Heart left ventricle (tissue), 16 donors: ENCODE measurements around the gene KLHL18. TPM values are rescaled to one million over a fixed set of nuclear protein-coding genes. Genes with fewer than 3 reads are reported as not detected.
"Not testable (repeated sequence)": the region's sequence is repeated elsewhere in the genome, so short reads cannot be mapped to it uniquely, and the experiment has no call there.

Source experiments
- ATAC-seq, 4 donors: fragments of 200-7000 bp; cut with Tn5 transposase; one replicate each; pipeline ENCODE4 v1.9.1; 2020 to 2022; ENCODE audit warnings: moderate library complexity in 4 of 4, mild to moderate bottlenecking in 3 of 4, moderate number of reproducible peaks in 1 of 4
- DNase-seq, 5 donors: peaks; one replicate each; pipeline ENCODE4 v3.0.0-alpha.2; 2020
- H3K27ac ChIP-seq, 12 donors: fragments of 200-600 bp; sonication (generic) in 4 of 12; one replicate each; pipeline versions ENCODE4 v1.5.0 to v1.8.0; 2016 to 2022; ENCODE audit warnings: mild to moderate bottlenecking in 2 of 12
- H3K27me3 ChIP-seq, 9 donors: fragments of 200-600 bp; sonication (generic) in 2 of 9; one replicate each; pipeline versions ENCODE4 v1.5.1 to v1.8.0; 2016 to 2022; ENCODE audit warnings: mild to moderate bottlenecking in 3 of 9
- H3K36me3 ChIP-seq, 9 donors: fragments of 200-600 bp; sonication (generic) in 2 of 9; one replicate each; pipeline versions ENCODE4 v1.5.0 to v1.8.0; 2018 to 2022; ENCODE audit warnings: mild to moderate bottlenecking in 2 of 9
- H3K4me1 ChIP-seq, 12 donors: fragments of 200-600 bp; sonication (generic) in 4 of 12; one replicate each; pipeline versions ENCODE4 v1.5.0 to v1.8.0; 2016 to 2022; ENCODE audit warnings: mild to moderate bottlenecking in 3 of 12
- H3K4me3 ChIP-seq, 12 donors: fragments of 200-600 bp; sonication (generic) in 4 of 12; one replicate each; pipeline versions ENCODE4 v1.5.0 to v1.8.0; 2017 to 2022; ENCODE audit warnings: mild to moderate bottlenecking in 9 of 12, moderate library complexity in 4 of 12
- H3K9me3 ChIP-seq, 12 donors: fragments of 200-600 bp; sonication (generic) in 4 of 12; one replicate each; pipeline versions ENCODE4 v1.5.0 to v1.8.0; 2016 to 2022; ENCODE audit warnings: mild to moderate bottlenecking in 1 of 12
- CTCF ChIP-seq, 12 donors: fragments of 200-600 bp; sonication (generic) in 4 of 12; IDR thresholded peaks; one replicate each; pipeline versions ENCODE4 v1.5.0 to v1.8.0; 2018 to 2022; ENCODE audit warnings: antibody characterized with exemption in 12 of 12, mild to moderate bottlenecking in 5 of 12
- POLR2A ChIP-seq, 2 donors: fragments of 450-650 bp; IDR thresholded peaks; one replicate each; pipeline ENCODE4 v1.6.1; 2017; ENCODE audit warnings: antibody characterized with exemption in 2 of 2, mild to moderate bottlenecking in 2 of 2, moderate library complexity in 2 of 2
- WGBS, 4 donors: extraction: QIAGEN DNeasy Blood & Tissue Kit in 2 of 4; methylation state at CpG; one replicate each; pipeline versions ENCODE4 v1.1.5 to v1.1.7; 2013 to 2018; 5-methylcytosine and 5-hydroxymethylcytosine counted together
- intact Hi-C, 10 donors: fragments of 100-400 bp; cut with DNase I; formaldehyde crosslinking; loops; one replicate each; pipeline versions ENCODE4 v1.11.1 to v1.14.2; 2022
- polyA plus RNA-seq, 2 donors: library from polyadenylated mRNA; stranded (reverse); fragments of 200-250 nt; gene quantifications; one replicate each; pipeline ENCODE4 v1.2.3, GENCODE V29; 2013
- total RNA-seq, 9 donors: library from RNA; depleted of rRNA in 2 of 9; stranded (reverse); fragments of >200 nt in 2 of 9; fragmentation: NEBNext Ultra II Directional in 3 of 9; extraction: Animal tissue kit (Norgen Biotek cat#: 25700) in 3 of 9; gene quantifications; one replicate each; pipeline versions ENCODE4 v1.1.0 to v1.2.4, GENCODE V29; 2016 to 2023
- donor health status: ischemic (EF 13 %, LVEDD 7.1; RV severe dilation, severe dysfunction).
- donor health status: healthy with polysubstance abuse.
- donor health status: DM: no; HTN: yes; CAD: no.
- donor health status: DM: no; HTN: no; CAD: no.
- donor health status: ischemic (EF 25% LVEDD 6.9; RV normal size, moderate dysfunction).
- donor health status: ischemic (EF 25% LVEDD 5.7; RV mildly dilated, moderate dysfunction).
- donor health status: healthy.
- donor health status: DM: yes; HTN: yes; CAD: no.
- donor health status: ischemic (EF 35%, LVEDD 5.7; RV mildly dilated, moderate dysfunction).
- donor health status: nonischemic (EF 11% LVEDD 7.7; RV severe dilation, severe dysfunction).
- donor health status: DM: yes; HTN: yes; CAD: no.
- donor health status: PGD.
- donor health status: ischemic (EF 29% LVEDD 5.4; RV normal size, mild dysfunction).
- donor health status: nonischemic (EF 23%, LVEDD 6.1; RV moderate dilation, normal function).

KLHL18 gene
- total and polyA plus RNA-seq, 11 donors, result 15.2 to 109 (median 45.9) TPM

GRCh38 chr3:47315069-47315647, 32.4 kb downstream of the KLHL18 start:
- H3K27me3 ChIP-seq, result no peaks in the 10 kb centered on the region
- H3K36me3 ChIP-seq, result peaks cover 0 to 12% (median 7%) of the 10 kb centered on the region in 9 donors
- H3K4me1 ChIP-seq, result peaks cover 0 to 53% (median 30%) of the 10 kb centered on the region in 12 donors
- H3K27ac ChIP-seq, result peak overlapping the region in 1 of 12 donors; percentile 66
- peak in 3 of 4 donors; percentile 13 to 72 (median 41) for ATAC-seq
- H3K4me3 ChIP-seq, result peak overlapping the region in 1 of 12 donors; percentile 3
- 42 to 60% (median 53%) methylated on average over 5 of the region's 5 CpGs for WGBS, 4 donors
- no peak for TF ChIP-seq CTCF (IDR thresholded peaks at IDR 0.05)
- DNase-seq, result peak in 4 of 5 donors; percentile 53 to 77 (median 58)
- no peaks in the 10 kb centered on the region for H3K9me3 ChIP-seq
- intact Hi-C loops, result loop anchor here in 5 of 10 donors (5.0 to 10.0 kb wide), 2 partner anchors 33 to 230 kb away; partner anchors contain the start of genes KIF9 (in 4 of the 5) and KLHL18 (in 4 of the 5)

- not testable (repeated sequence) for H3K4me3 ChIP-seq, ATAC-seq, DNase-seq, H3K27me3 ChIP-seq, H3K9me3 ChIP-seq, H3K27ac ChIP-seq
- intact Hi-C loops, result loop anchor here in 5 of 10 donors (5.0 to 10.0 kb wide), 2 partner anchors 34 to 231 kb away; partner anchors contain the start of genes KIF9 (in 4 of the 5) and KLHL18 (in 4 of the 5)
- peaks cover 0 to 48% (median 30%) of the 10 kb centered on the region in 12 donors for H3K4me1 ChIP-seq
- 86 to 98% (median 94%) methylated on average over 1 of the region's 1 CpG for WGBS, 4 donors
- H3K36me3 ChIP-seq, result peaks cover 0 to 22% (median 17%) of the 10 kb centered on the region in 9 donors
Measured at GRCh38 chr3:47316151-47316550, 33.4 kb downstream of the KLHL18 start.

- peaks cover 0 to 34% (median 28%) of the 10 kb centered on the region in 12 donors for H3K4me1 ChIP-seq
- no peak overlapping the region for H3K4me3 ChIP-seq
- TF ChIP-seq CTCF (IDR thresholded peaks at IDR 0.05), result no peak
- TF ChIP-seq POLR2A (IDR thresholded peaks at IDR 0.05), result no peak
- H3K27ac ChIP-seq, result peak overlapping the region in 1 of 12 donors; percentile 11
- peak in 2 of 4 donors; percentile 40 to 50 for ATAC-seq
- no peaks in the 10 kb centered on the region for H3K9me3 ChIP-seq
- 21 to 50% (median 47%) methylated on average over 1 of the region's 1 CpG for WGBS, 4 donors
- DNase-seq, result no peak
- H3K36me3 ChIP-seq, result peaks cover 0 to 49% (median 43%) of the 10 kb centered on the region in 9 donors
- H3K27me3 ChIP-seq, result no peaks in the 10 kb centered on the region
- intact Hi-C loops, result loop anchor here in 5 of 10 donors (5.0 to 10.0 kb wide), 2 partner anchors 37 to 234 kb away; partner anchors contain the start of genes KIF9 (in 4 of the 5) and KLHL18 (in 4 of the 5)
Measured at GRCh38 chr3:47318916-47319315, 36.2 kb downstream of the KLHL18 start.

- TF ChIP-seq POLR2A (IDR thresholded peaks at IDR 0.05), result no peak
- no peak for TF ChIP-seq CTCF (IDR thresholded peaks at IDR 0.05)
- Histone ChIP-seq H3K36me3 (peaks cover 0 to 56% (median 50%) of the 10 kb centered on the region in 9 donors), H3K9me3 (no peaks in the 10 kb centered on the region)
Measured at GRCh38 chr3:47319956-47320355, 37.2 kb downstream of the KLHL18 start.

More at GRCh38 chr3:47319956-47320355, 37.2 kb downstream of the KLHL18 start:
- ATAC-seq (no peak), DNase-seq (no peak)
- Histone ChIP-seq H3K4me3 (no peak overlapping the region), H3K4me1 (peaks cover 0 to 25% (median 19%) of the 10 kb centered on the region in 12 donors), H3K27ac (no peak overlapping the region), H3K27me3 (no peaks in the 10 kb centered on the region)
- intact Hi-C loops, result loop anchor here in 7 of 10 donors (5.0 to 10.0 kb wide), 8 partner anchors 38 to 615 kb away; partner anchors contain the start of genes KIF9 (in 5 of the 7), KLHL18 (in 5 of the 7), MYL3 (in 1 of the 7) and TMIE (in 1 of the 7)
- 48 to 50% (median 50%) methylated on average over 2 of the region's 2 CpGs for WGBS, 4 donors
